SKM-1 treated with dmso at 0.1 percent for 144 hours (cell line): ENCODE measurements around the gene MUC15.
A peak's percentile ranks its signal among the peaks of the same experiment; 100 is the strongest.
"Not testable (repeated sequence)": the region's sequence is repeated elsewhere in the genome, so short reads cannot be mapped to it uniquely, and the experiment has no call there.

Source experiments
- DNase-seq: peaks from one replicate; lab custom pipeline; 2025; ENCODE audit not compliant: unreplicated experiment; lab: John Stamatoyannopoulos, UW

The MUC15 gene, protein sequence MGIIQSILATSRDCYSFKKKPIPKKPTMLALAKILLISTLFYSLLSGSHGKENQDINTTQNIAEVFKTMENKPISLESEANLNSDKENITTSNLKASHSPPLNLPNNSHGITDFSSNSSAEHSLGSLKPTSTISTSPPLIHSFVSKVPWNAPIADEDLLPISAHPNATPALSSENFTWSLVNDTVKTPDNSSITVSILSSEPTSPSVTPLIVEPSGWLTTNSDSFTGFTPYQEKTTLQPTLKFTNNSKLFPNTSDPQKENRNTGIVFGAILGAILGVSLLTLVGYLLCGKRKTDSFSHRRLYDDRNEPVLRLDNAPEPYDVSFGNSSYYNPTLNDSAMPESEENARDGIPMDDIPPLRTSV

DNA sequence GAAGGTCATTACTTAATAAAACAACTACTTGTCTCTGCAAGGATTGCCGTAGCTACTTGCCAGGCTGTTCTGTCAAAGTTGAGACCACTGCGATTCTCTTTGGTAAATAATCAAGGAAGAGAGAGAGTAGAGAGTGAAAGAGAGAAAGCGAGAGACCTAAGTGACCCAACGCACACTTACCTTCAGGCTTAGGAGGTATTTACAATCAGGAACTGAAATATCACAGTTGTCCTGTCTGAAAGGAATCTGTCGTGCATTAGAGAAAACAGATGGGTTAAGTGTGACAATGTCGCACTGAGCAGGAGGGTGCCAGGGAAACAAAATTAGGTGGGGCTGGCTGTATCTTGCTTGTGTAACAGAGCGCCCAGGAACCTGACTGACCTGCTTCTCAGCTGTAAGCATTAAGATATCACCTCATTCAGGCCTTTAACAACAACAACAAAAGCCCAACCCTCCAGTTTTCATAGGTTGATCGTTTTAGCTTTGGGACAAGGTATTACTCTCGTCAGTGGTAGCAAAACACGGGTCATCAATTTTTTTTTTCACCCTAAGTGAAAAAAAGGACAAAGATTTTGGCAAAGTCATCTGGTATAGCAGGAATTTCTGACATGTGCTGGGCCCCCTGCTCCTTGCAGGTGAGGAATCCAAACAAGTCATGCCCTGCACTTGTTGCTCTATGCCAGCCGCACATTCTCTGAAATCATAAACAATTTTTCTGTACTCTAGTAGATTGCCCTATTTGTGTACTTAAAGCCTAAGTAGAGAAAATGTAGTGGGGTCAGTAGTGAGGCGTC, at the start of gene MUC15:
Gene MUC15 (minus strand): TSS at position 403 of the 794 bp plus-strand sequence. CDS start 5,169 bp downstream, outside the sequence.
- no peak for DNase-seq

DNA sequence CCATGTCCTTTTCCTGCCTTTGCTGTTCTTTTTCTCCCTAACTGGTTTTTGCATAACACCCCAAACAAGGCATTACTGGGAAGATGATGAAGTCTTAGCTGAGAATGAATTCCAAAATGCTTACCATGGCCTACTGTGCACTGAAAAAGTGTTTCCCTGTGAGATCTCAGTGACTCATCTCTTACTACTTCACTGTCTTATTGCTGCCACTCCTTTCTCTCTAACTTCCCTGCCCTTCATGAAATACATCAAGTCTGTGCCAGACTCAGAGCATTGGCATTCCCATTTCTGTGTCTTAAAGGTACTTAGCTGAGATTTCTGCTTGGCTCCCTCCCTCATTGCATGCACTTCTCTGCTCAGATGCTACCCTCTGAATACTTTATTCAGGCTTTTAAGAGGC, 49.1 kb upstream of the MUC15 start:
- DNase-seq, result no peak

DNA sequence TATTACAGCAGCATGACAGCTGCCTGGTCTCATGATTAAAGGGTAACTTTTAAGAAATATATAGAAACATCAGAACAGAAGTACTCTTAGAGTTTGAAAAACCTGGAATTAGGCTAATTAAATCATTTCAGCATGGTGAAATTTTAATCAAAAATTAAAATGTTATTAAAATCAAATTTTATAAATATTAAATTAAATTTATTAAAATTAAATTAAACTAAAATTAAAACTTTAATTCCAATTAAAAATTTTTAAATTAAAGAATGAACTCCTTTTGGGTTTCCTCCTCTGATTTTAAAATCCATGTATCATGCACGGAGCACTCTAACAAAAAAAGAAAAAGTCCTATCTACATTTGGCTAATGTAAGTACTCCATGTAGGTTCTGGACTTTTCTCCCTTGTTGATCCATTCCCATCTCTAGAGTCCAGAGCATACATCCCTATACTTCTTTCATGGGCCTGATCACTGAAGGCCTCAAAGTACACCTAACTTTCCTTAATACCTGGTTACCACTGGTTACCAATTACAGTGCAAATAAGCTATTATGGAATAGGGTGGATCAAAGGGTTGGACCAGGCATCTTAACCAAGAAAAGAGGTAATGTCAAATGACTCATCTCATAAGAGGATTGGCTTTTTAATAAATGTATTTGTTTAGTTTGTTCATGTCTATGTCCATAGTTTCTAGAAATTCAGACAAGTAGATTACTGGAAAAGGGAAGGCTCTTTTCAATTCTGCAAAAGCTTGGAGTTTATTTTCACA, 48.4 kb upstream of the MUC15 start:
- no peak for DNase-seq

DNA sequence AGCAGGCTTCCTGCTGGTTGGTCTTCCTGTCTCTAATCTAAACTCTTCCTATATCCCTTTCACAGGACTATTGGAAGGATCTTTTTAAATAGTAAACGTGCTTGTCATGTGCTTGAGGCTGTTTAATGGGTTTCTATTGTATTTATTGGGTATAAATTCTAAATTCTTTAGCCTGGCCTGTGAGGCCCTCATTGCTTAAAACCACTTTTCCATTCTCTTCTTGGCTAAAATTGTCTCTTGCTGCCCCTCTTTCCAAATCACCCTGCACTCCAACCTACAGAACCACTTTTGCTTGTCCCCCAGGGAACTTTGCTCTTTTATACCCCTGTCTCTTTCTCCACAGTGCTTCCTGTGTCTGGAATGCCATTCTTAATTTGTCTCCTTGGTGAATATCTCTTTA, 46.4 kb upstream of the MUC15 start:
- DNase-seq, result no peak

DNA sequence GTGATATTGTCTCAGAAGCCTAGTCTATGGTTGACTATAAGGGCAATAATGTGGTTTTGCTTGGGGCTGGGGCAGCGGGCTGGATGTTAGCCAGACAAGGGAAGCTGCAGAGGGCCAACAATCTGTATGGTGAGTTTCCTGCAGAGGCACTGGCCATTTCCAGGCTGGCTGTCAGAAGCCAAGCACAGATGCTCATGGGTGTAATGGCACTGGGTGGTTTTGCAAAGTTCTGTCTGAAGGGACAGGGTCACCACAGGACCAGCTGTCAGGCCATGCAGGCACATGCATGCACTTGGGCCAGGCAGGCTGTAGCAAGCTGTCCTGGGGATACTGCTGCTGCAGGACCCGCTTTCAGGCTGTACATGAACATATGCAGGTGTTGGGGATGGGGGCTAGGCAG, 41.7 kb upstream of the MUC15 start:
- DNase-seq, result no peak

DNA sequence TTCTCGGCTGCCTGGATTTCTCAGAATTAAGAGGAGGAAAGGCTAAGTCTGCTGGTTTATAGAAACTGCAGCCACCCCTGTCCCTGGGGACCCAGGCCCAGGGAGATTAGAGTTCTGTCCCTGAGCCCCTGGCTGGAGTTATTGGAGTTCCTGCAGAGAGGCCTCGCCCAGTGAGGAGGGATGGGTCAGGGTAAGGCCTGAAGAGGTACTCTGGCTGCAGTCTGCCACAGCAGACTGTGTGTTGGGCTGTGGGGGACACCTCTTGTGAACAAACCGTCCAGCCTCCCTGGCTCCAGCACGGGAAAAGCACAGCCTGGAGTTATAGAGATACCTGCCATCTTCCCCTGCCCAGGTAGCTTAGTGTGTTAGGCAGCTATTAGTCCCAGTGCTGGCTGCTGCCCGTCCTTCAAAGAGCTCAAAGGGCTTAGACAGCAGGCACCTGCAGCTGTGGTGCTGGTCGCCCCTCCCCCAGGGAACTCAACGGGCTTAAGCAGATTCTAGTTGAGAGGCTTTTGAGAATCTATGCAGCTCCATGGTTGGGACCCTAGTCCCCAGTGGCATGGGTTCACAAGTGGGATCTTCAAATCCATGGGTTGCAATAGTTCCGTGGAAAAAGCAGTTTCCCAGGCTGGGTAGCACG, 36.6 kb upstream of the MUC15 start:
- no peak for DNase-seq

DNA sequence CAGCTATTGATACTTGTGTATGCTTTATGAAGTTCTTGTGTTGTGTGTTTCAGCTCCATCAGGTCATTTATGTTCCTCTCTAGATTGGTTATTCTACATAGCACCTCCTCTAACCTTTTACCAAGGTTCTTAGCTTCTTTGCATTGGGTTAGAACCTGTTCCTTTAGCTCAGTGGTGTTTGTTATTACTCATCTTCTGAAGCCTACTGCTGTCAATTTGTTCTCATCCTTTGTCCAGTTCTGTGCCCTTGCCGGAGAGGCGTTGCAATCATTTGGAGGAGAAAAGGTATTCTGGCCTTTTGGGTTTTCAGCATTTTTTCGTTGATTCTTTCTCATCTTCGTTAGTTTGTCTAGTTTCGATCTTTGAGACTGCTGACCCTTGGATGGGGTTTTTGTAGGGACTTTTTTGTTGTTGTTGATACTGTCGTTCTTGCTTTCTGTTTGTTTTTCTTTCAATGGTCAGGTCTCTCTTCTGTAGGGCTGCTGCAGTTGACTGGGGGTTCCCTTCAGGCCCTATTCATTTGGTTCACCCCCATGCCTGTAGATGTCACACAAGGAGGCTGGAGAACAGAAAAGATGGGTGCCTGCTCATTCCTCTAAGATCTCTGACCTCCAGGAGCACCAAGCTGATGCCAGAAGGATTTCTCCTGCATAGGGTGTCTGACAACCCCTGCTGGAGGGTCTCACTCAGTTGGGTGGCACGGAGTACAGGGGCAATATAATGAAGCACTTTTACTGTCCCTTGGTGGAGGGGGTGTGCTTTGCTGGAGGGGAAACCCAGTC, 35.9 kb upstream of the MUC15 start:
- no peak for DNase-seq

DNA sequence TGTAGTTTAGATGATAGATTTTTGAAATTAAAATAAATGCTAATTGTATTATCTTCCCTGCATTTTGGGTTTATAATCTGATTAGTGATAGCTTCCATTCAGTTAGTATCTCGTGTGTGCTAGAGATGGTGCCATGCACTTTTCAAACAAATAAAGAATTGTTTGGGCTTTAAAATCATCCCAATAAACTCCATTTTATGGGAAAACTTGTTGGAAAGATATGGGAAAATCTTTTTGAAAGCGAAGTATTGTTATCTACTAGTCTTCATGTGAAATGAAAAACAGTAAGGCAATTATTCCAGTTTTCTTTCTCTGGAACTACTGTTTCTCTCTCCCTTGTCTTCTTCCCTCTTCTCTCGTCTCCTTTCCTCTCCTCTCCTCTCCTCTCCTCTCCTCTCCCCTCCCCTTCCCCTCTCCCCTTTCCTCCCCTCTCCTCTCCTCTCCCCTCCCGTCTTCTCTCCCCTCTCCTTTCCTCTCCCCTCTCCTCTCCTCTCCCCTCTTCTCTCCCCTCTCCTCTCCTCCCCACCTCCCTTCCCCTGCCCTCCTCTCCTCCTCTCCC, 27.9 kb upstream of the MUC15 start:
- DNase-seq, result no peak

DNA sequence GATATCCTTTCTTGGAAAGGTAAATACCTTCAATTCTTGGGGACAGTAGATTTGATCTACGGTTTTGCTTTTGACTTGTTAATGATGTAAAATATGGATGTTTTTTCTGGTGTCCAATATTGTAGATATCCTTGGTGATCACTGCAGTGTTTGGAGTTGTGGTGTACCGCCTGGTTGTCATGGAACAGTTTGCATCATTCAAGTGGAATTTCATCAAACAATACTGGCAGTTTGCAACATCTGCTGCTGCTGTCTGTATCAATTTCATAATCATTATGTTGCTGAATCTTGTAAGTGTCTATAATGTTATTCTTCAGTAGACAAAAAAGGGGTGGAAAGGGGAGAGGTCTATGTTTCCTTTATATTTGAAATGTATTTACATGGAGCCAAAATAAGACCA, 27.4 kb upstream of the MUC15 start:
- DNase-seq, result no peak

DNA sequence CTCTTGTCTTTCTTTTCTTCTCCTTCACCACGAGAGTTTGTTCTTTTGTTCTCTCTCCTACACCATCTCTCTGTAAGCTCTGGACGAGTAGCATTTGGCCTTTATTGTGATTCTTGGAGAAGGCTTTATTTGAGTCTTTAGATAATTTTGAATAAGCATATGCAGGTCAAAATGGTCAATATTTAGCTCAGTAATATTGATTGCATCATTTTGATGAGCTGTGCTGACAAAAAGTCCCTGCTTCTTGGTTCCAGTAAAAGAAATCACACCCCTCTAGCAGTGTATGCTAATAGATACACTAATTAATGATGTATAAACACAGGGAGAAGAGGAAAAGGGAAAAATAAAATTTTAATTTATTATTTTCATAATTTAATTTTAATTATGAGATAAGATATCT, 25.8 kb upstream of the MUC15 start:
- DNase-seq, result no peak

DNA sequence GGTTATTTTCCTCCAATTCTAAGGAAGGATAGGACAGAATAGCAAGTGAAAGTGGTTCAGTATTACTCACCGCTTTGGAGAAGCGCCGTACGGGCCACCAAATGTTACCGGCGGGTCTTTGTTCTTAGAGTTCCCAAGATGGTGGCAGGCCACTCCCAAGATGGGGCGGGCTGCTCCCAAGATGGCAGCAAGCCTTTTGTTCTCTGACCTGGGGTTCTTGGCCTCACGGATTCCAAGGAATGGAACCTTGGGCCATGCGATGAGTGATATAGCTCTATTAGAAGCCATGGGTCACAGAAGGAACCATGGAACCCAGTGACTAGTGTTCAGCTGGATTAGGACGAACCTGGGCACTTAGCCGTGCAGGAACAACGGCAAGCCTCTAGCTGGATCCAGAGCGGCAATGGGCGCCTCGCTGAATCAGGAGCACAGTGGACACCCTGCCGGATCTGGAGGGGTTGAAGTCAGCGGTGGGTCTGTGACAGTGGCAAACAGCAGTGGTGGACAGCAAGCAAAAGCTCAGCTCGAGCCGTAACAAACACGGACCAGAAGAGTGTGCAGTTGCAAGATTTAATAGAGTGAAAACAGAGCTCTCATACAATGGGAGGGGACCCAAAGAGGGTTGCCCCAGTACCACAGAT, 25.1 kb upstream of the MUC15 start:
- DNase-seq, result not testable (repeated sequence)

DNA sequence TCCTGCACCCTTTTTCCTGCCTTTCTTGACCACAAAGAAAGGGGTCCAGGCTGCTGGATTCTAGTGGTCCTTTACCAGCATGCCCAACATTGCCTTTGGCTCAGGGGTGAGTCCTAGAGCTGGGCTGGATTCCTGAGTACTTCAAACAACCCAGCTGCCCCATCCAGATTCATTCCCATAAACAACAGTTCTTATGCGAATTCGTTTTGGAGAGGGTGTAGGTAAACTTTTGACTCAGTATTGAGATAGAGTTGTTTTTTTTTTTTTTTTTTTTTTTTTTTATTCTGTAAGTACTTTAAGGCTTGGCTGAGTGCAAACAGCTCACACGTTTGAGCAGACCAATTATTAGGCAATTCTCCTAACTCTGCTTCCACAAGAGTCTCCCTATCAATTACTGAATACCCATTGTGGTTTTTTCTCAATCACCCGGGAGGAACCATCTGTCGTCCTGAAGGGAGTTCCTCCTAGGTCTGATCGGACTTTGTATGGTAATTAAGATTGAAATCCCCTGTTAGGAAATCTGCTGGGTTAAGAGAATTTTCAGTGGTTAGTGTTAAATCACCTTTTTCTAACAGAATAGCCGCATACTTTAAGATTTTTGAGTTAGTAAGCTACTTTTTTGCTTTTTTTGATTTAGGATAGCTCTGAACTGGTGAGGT, 23.3 kb upstream of the MUC15 start:
- DNase-seq, result peak; percentile 15

DNA sequence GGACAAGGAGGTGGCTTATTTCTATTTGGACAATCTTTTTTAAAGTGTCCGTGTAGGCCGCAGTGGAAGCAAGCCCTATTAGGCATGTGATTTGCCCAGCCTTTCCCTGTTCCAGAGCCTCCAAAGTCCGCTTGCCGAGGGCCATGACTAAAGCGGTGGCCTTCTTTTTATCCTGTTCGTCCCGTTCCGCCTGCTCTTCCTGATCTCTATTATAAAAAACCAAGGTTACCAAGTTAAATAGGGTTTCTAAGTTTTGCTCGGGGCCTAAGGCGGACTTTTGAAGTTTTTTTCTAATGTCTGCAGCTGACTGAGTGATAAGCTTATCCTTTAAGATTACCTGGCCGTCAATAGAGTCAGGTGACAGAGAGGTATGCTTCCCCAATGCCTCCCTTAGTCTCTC, 21.6 kb upstream of the MUC15 start:
- DNase-seq, result no peak

DNA sequence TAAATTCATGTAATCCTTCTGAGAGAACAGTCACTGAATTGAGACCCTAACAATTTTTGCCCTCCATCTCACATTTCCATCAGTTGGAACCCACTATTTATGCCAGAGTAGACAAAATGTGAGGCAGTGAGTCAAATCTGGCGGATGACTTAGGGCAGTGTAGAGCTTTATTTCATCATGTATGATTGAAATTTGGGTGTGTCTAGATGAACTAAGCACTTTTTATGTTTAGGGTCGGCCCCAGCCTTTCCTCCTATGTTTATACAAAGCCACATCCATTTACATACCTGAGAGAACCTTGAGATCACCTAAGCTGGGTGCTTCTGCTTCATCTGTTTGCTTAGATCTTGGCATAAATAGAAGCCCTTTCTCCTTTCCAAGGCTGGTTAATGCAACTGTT, 15.0 kb upstream of the MUC15 start:
- no peak for DNase-seq

DNA sequence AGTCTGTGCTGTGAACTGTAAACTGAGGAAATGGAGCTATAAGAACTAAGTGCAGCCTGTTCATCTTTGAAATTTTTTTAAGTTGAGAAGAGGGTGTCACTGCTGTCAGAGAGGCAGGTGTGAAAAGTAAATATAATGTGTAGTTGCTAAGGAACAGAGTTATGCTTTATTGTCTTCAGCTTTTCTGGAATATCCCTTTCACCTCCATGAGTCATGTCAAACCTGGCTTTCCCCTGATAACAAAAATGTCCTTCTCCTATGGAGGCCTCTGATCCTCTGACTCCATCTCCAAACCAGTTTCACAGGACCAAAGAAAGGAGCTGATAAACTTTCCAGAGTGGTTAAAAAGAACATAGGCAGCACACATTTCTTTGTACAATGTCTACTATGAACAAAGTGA, 12.8 kb upstream of the MUC15 start:
- no peak for DNase-seq

DNA sequence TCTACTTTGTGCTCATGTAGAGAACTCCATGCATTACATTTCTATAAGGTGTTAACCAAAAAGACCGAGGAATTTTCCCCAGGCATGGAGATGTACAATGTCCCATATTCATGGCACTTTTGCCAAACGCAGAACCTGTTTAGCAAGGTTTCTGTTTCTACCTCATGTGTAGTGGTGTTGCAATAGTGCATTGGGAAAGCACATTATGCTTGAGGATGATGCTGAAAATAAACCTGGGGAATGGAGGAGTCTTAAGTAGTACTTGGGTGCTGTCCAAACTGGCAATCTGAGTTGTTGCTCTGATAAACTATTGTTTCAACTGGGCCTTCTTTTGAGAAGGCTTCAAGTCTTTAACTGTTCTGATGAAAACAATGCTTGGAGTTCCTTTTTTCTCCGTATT, 11.5 kb upstream of the MUC15 start:
- DNase-seq, result no peak

DNA sequence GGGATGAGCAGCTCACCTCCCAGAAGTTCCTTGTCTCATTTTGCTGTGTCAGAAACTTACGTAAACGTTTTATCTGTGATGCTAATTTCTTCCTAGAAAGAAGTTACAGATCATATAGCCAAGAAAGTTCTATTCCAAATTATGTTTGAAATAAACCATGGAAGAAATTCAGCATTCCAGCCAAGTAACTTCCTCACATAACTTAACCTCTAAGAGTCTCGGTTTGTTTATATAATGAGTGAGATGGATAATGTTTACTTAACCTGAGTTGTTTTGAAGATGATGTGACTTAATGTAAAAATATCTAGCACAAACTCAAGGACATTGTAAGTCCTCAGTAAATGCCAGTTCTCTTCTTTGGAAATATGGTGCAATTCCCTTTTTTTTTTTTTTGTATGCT, 8.9 kb upstream of the MUC15 start:
- no peak for DNase-seq

DNA sequence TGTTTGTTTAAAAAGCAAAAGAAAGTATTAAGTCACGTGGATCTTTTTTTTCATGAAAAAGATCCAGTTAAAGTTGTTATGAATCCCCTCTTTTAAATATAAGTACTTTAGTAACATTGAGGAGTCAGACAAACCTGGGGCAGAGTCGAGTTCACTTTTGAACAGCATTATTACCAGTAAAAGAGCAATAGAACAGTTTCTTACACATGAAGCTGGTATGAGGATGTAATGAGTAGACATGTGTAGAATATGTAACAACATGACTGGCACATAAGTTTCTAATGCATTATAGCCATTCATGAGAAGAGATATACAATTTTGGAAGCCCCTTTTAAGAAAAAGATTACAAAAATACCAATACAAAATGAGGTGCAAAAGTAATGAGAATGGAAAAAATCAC, 7.6 kb upstream of the MUC15 start:
- no peak for DNase-seq

DNA sequence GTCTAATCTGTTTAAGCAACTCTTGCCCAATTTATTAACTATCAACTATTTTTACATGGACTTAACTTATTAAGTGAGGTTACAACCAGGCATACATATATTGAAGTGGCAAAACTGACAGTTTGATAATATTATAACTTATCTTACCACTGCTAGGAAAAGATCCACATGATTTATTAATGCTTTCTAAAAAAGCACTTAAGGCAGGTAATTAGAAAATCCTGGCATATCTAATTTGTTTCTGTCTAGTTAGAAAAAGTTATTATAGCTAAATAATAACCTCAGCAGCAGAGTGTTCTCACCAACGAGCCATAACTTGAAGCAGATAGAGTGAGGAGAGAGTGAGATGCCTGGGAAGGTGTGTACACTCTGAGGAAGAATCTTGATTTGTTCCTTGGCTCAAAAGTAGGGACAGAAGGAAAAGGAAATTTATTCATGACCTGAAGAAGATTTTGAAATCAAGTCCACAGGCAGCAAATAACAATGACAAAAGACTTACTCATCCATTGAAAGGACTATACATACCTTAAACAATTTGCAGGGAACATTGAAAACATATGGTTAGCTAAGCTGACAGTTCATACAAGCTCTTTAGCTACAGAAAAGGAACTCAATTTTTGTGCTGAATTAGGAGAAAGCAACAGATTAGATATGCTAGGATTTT, 7.1 kb upstream of the MUC15 start:
- no peak for DNase-seq
